ENCODE results near the gene B4GALT7. TPM values are rescaled to one million over a fixed set of nuclear protein-coding genes. Genes with fewer than 3 reads are reported as not detected.

The B4GALT7 gene
- total and polyA plus RNA-seq, 2 experiments from 2014 or later, result 35.2 to 53.5 TPM

DNA sequence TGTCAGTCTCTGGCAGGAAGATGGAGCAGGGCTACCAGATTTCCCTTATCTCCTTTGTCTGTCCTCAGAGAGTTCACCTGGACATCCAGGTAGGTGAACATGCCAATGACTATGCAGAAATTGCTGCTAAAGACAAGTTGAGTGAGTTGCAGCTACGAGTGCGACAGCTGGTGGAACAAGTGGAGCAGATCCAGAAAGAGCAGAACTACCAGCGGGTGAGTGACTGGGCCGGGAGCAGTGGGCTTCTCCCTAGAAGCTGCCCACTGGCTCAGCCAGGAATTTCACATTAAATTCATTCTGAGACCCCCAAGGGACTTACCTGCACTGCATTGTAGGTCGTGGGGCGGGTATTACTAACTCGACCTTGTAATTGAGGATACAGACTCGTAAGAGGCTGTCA lies 5.9 kb upstream of the B4GALT7 start:
- Histone ChIP-seq H3K79me2 (ENCODE audit: insufficient read depth) (peaks cover 32% of the 10 kb centered on the region), H3K9me3 (ENCODE audit: low read depth) (no peaks in the 10 kb centered on the region), H4K20me1 (ENCODE audit: insufficient read depth) (no peaks in the 10 kb centered on the region), H3K4me2 (ENCODE audit: unreplicated experiment) (peak overlapping the region; percentile 96), H3K27me3 (replicated peaks; ENCODE audit: insufficient read depth) (peaks cover 19% of the 10 kb centered on the region), H2AFZ (no peak overlapping the region), H3K36me3 (ENCODE audit: low read depth) (peaks cover 27% of the 10 kb centered on the region; the same call in 1 of the 2 replicates), H3K27ac (no peak overlapping the region), H3F3A (ENCODE audit: insufficient read depth) (peaks cover 34% of the 10 kb centered on the region), H3K9ac (no peak overlapping the region), H3K4me3 (no peak overlapping the region), H3K9me2 (ENCODE audit: insufficient read depth) (no peaks in the 10 kb centered on the region), H3K4me1 (ENCODE audit: insufficient read depth) (no peaks in the 10 kb centered on the region; the same call in 1 of the 2 replicates)
- in situ Hi-C loops (cut with MboI), result no loop called here
- TF ChIP-seq EZH2 (IDR thresholded peaks at IDR 0.05; ENCODE audit: insufficient read depth, poor library complexity, severe bottlenecking) (no peak), EZH2phosphoT487 (IDR thresholded peaks at IDR 0.05; ENCODE audit: insufficient read depth, low read depth) (no peak)
- no peak for DNase-seq
- WGBS, 2 experiments (ENCODE audit: low coverage in 1 of 2, low lambda C conversion rate in 2 of 2, missing lambda C conversion rate in 2 of 2), result 94 to 97% methylated on average over 8 of the region's 8 CpGs

DNA sequence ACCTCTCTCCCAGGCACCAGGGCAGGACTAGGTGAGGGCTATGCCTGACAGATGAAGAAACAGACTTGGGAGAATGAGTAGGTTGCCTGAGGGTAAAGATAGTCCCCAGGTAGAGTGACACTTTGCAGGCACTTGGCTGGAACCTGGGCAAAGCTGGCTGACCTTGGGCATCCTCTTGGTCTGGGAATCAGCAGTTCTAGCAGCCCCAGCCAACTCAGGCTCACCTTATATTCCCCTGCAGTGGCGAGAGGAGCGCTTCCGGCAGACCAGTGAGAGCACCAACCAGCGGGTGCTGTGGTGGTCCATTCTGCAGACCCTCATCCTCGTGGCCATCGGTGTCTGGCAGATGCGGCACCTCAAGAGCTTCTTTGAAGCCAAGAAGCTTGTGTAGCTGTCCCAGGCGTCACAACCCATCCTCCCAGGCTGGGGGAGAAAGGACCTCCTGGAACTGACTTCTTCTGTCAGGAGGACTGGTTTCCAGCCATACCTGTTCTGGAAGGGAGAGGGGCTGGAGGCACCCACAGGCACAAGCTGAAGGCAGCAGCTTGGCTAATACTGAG lies 4.8 kb upstream of the B4GALT7 start:
- no peak overlapping the region for H2AFZ ChIP-seq
- H3K9me3 ChIP-seq (ENCODE audit: low read depth), result no peaks in the 10 kb centered on the region
- in situ Hi-C loops (cut with MboI), result no loop called here
- no peak for DNase-seq
- WGBS, 2 experiments (ENCODE audit: low coverage in 1 of 2, low lambda C conversion rate in 2 of 2, missing lambda C conversion rate in 2 of 2), result 93 to 95% methylated on average over 8 of the region's 8 CpGs
- H3K9ac ChIP-seq, result no peak overlapping the region
- H4K20me1 ChIP-seq (ENCODE audit: insufficient read depth), result no peaks in the 10 kb centered on the region
- H3K9me2 ChIP-seq (ENCODE audit: insufficient read depth), result no peaks in the 10 kb centered on the region
- H3K79me2 ChIP-seq (ENCODE audit: insufficient read depth), result peaks cover 32% of the 10 kb centered on the region
- H3K4me2 ChIP-seq (ENCODE audit: unreplicated experiment), result no peak overlapping the region
- H3K4me3 ChIP-seq, result no peak overlapping the region
- no peaks in the 10 kb centered on the region; the same call in 1 of the 2 replicates for H3K4me1 ChIP-seq (ENCODE audit: insufficient read depth)
- no peak for TF ChIP-seq EZH2phosphoT487 (IDR thresholded peaks at IDR 0.05; ENCODE audit: insufficient read depth, low read depth)
- TF ChIP-seq EZH2 (IDR thresholded peaks at IDR 0.05; ENCODE audit: insufficient read depth, poor library complexity, severe bottlenecking), result no peak
- peaks cover 27% of the 10 kb centered on the region; the same call in 1 of the 2 replicates for H3K36me3 ChIP-seq (ENCODE audit: low read depth)
- no peak overlapping the region for H3K27ac ChIP-seq
- H3K27me3 ChIP-seq (replicated peaks; ENCODE audit: insufficient read depth), result peaks cover 8% of the 10 kb centered on the region
- peaks cover 37% of the 10 kb centered on the region for H3F3A ChIP-seq (ENCODE audit: insufficient read depth)

DNA sequence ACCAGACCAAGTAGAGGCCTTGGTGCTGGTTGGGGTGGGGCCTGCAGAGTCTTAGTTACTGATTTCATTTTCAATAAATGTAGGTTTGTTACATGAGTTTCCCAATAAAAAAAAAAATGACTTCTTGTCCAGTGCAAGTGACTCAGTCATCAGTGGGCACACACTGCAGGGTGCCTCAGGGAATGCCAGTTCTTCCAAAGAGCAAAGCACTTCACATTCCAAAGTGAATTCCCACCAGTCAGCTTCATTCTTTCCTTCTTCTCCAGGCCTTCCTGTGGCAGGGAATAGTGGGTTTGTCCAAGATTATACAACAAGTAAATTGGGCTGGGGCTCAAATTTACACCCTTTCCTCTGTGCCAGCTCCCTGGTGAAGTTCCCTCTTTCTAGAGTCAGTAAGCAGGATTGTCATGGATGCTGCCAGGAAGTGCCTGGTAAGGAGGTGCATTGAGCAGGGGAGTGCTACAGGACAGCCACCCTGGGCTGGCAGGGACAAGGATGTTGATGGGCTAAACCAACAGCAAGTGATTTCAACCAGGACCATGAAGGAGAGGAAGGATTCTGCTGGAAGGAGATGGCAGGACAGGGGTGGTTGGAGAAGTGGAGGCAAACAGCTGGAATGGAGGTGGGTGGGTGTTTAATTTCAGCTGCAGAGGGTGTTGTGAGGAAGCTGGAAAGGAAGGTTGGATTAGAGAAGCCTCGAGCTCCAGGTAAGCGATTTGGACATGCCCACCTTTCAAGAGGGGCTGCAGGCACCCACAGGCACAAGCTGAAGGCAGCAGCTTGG lies 3.7 kb upstream of the B4GALT7 start:
- Histone ChIP-seq H4K20me1 (ENCODE audit: insufficient read depth) (no peaks in the 10 kb centered on the region), H3K4me2 (ENCODE audit: unreplicated experiment) (no peak overlapping the region), H3K9me2 (ENCODE audit: insufficient read depth) (no peaks in the 10 kb centered on the region), H3K9ac (no peak overlapping the region), H2AFZ (no peak overlapping the region), H3K36me3 (ENCODE audit: low read depth) (peaks cover 27% of the 10 kb centered on the region; the same call in 1 of the 2 replicates), H3F3A (ENCODE audit: insufficient read depth) (peaks cover 37% of the 10 kb centered on the region), H3K9me3 (ENCODE audit: low read depth) (no peaks in the 10 kb centered on the region), H3K27ac (no peak overlapping the region), H3K79me2 (ENCODE audit: insufficient read depth) (peaks cover 41% of the 10 kb centered on the region), H3K4me3 (no peak overlapping the region), H3K27me3 (replicated peaks; ENCODE audit: insufficient read depth) (no peaks in the 10 kb centered on the region), H3K4me1 (ENCODE audit: insufficient read depth) (peaks cover 6% of the 10 kb centered on the region)
- TF ChIP-seq EZH2 (IDR thresholded peaks at IDR 0.05; ENCODE audit: insufficient read depth, poor library complexity, severe bottlenecking), result no peak
- TF ChIP-seq EZH2phosphoT487 (IDR thresholded peaks at IDR 0.05; ENCODE audit: insufficient read depth, low read depth), result no peak
- in situ Hi-C loops (cut with MboI), result no loop called here
- WGBS, 2 experiments (ENCODE audit: low coverage in 1 of 2, low lambda C conversion rate in 2 of 2, missing lambda C conversion rate in 2 of 2), result 94 to 100% methylated on average over 2 of the region's 2 CpGs
- DNase-seq, result peak; percentile 30

DNA sequence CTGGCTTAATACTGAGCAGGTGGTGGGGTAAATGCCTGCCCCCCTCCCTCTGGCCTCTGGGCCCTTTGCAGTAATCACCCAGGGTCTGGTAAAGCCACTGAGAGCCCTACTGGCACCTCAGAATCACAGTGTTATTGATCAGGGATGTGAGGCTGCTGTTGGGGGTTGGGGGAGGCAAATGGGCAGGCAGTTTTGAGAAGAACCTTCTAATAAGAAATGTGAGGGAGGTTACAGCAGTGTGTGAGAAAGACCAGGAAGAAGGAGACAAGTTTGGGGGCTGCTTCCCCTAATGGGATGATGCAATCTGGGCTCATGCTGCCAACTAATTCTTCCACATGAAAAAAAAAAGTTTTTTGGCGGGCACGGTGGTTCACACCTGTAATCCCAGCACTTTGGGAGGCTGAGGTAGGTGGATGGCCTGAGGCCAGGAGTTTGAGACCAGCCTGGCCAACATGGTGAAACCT lies 3.1 kb upstream of the B4GALT7 start:
- Histone ChIP-seq H3K9ac (no peak overlapping the region), H3F3A (ENCODE audit: insufficient read depth) (peaks cover 37% of the 10 kb centered on the region), H4K20me1 (ENCODE audit: insufficient read depth) (no peaks in the 10 kb centered on the region), H3K9me3 (ENCODE audit: low read depth) (no peaks in the 10 kb centered on the region), H2AFZ (no peak overlapping the region), H3K4me2 (ENCODE audit: unreplicated experiment) (no peak overlapping the region), H3K27ac (no peak overlapping the region), H3K9me2 (ENCODE audit: insufficient read depth) (no peaks in the 10 kb centered on the region), H3K4me3 (no peak overlapping the region), H3K79me2 (ENCODE audit: insufficient read depth) (peaks cover 45% of the 10 kb centered on the region), H3K36me3 (ENCODE audit: low read depth) (peaks cover 27% of the 10 kb centered on the region; the same call in 1 of the 2 replicates), H3K4me1 (ENCODE audit: insufficient read depth) (peaks cover 8% of the 10 kb centered on the region), H3K27me3 (replicated peaks; ENCODE audit: insufficient read depth) (no peaks in the 10 kb centered on the region)
- no peak for DNase-seq
- no peak for TF ChIP-seq EZH2 (IDR thresholded peaks at IDR 0.05; ENCODE audit: insufficient read depth, poor library complexity, severe bottlenecking)
- TF ChIP-seq EZH2phosphoT487 (IDR thresholded peaks at IDR 0.05; ENCODE audit: insufficient read depth, low read depth), result no peak
- in situ Hi-C loops (cut with MboI), result no loop called here
- WGBS, 2 experiments (ENCODE audit: low coverage in 1 of 2, low lambda C conversion rate in 2 of 2, missing lambda C conversion rate in 2 of 2), result 88 to 100% methylated on average over 2 of the region's 2 CpGs

Measured in GM23248 (cell line).